Measurements from ENCODE around the gene TM4SF1. TPM values are rescaled to one million over a fixed set of nuclear protein-coding genes. Genes with fewer than 3 reads are reported as not detected.
"Not testable (repeated sequence)": the region's sequence is repeated elsewhere in the genome, so short reads cannot be mapped to it uniquely, and the experiment has no call there.

Gene TM4SF1
- total RNA-seq, 1 donor from 2014 or later, result 23.2 TPM

DNA sequence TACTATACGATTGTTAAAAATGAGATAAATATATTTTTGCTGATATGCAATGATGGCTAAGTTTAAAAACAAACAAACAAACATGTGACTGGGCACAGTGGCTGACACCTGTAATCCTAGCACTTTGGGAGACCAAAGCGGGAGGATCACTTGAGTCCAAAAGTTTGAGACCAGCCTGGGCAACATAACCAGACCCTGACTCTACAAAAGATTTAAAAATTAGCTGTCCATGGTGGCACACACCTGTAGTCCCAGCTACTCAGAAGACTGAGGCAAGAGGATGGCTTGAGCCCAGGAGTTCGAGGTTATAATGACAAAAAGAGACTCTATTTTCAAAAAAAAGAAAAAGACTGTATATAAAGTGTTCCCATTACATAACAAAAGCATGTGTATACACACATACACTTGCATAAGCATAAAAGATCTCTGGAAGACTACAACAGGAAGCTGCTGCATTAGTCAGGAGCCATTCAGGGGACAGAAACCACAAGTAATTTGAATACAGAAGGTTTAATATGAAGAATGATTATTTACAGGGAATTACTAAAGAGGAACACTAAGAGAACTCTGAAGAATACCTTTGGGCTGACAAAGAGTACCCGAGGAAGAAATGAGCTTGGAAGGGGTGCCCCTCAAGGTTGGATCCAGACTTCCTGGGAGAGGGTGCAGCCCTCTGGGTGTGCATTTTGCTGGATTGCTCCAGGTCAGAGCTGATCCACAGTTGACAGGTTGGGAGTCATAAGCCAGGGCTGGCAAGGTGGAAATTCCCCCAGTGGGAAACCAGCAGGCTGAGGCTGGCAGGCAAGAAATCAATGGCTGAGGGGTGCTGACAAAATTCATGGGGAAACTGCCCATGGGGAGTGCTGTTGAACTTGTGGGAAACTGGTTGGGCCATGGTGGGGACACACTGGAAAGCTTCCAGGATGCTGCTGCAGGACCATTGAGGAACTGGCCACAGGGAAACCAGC lies 34.8 kb downstream of the TM4SF1 start:
- Histone ChIP-seq H3K36me3 (ENCODE audit: control insufficient read depth, insufficient read depth, low read length) (no peaks in the 10 kb centered on the region), H3K27me3 (ENCODE audit: control insufficient read depth, insufficient read depth, low read length) (no peaks in the 10 kb centered on the region), H3K4me3 (ENCODE audit: low read depth, low read length) (no peak overlapping the region)
- TF ChIP-seq, protein P1, sequence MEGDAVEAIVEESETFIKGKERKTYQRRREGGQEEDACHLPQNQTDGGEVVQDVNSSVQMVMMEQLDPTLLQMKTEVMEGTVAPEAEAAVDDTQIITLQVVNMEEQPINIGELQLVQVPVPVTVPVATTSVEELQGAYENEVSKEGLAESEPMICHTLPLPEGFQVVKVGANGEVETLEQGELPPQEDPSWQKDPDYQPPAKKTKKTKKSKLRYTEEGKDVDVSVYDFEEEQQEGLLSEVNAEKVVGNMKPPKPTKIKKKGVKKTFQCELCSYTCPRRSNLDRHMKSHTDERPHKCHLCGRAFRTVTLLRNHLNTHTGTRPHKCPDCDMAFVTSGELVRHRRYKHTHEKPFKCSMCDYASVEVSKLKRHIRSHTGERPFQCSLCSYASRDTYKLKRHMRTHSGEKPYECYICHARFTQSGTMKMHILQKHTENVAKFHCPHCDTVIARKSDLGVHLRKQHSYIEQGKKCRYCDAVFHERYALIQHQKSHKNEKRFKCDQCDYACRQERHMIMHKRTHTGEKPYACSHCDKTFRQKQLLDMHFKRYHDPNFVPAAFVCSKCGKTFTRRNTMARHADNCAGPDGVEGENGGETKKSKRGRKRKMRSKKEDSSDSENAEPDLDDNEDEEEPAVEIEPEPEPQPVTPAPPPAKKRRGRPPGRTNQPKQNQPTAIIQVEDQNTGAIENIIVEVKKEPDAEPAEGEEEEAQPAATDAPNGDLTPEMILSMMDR (IDR thresholded peaks at IDR 0.05; ENCODE audit: insufficient read depth, low read length, severe bottlenecking), result no peak
- DNase-seq (ENCODE audit: low read depth) (peak; percentile 88), FAIRE-seq (no peak)

DNA sequence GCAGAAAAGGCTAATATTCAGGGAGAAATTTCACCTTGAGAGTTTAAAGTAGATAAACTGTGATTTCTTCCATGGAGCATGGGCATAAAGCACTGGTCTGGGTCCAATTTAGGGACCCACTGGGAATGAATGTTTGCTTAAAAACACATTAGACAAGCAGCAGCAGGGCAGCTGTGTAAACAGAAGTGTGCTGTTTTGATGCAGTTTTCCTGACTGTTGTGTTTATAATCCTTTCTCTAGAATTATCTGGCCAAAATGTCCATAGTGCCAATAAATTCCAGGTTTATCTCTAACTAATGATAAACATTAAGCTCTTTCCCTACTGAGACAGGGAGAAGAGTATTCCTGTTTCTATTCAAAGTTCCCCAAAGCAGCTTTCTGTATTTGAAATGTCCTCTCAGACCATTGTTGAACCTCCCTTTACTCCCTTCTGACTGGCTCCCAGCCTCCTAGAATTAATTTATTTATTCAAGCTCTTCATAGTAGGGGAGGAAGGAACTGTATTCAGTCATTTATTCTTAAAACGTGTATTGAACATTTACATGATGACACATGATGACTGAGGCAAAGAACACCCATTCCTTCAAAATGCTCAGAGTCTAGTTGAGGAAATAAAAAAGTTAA lies 37.0 kb downstream of the TM4SF1 start:
- Histone ChIP-seq H3K27me3 (ENCODE audit: control insufficient read depth, insufficient read depth, low read length) (no peaks in the 10 kb centered on the region), H3K36me3 (ENCODE audit: control insufficient read depth, insufficient read depth, low read length) (no peaks in the 10 kb centered on the region), H3K4me3 (ENCODE audit: low read depth, low read length) (no peak overlapping the region)
- TF ChIP-seq, protein P1 (IDR thresholded peaks at IDR 0.05; ENCODE audit: insufficient read depth, low read length, severe bottlenecking), result no peak
- DNase-seq (ENCODE audit: low read depth) (peak; percentile 72), FAIRE-seq (no peak)

DNA sequence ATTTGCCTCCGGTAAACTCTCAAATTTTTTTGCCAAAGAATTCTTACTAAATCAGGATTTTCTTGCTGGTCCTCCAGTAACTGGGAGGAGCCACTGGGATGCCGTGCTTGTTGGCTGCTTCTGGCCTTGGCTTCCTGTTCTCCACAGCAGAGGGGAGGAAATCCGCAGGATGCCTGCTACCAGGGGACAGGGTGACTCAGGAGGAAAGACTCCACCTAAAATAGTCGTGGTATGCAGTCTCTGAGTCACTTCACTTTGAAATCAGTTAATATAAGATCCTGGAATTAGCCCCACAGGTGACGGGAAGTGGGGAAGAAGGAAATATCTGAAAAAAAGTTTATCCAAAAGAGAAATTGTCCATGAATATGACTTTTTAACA lies 37.5 kb downstream of the TM4SF1 start:
- TF ChIP-seq, protein P1 (IDR thresholded peaks at IDR 0.05; ENCODE audit: insufficient read depth, low read length, severe bottlenecking), result no peak
- no peak for FAIRE-seq
- H3K4me3 ChIP-seq (ENCODE audit: low read depth, low read length), result no peak overlapping the region

DNA sequence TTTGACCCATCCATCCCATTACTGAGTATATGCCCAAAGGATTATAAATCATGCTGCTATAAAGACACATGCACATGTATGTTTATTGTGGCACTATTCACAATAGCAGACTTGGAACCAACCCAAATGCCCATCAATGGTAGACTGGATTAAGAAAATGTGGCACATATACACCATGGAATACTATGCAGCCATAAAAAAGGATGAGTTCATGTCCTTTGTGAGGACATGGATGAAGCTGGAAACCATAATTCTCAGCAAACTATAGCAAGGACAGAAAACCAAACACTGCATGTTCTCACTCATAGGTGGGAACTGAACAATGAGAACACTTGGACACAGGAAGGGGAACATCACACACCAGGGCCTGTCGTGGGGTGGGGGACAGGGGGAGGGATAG lies 40.0 kb downstream of the TM4SF1 start:
- not testable (repeated sequence) for FAIRE-seq; DNase-seq (ENCODE audit: low read depth); H3K4me3 ChIP-seq (ENCODE audit: low read depth, low read length); H3K27me3 ChIP-seq (ENCODE audit: control insufficient read depth, insufficient read depth, low read length); H3K36me3 ChIP-seq (ENCODE audit: control insufficient read depth, insufficient read depth, low read length)

More for the DNA sequence above, 37.5 kb downstream of the TM4SF1 start:
- DNase-seq (ENCODE audit: low read depth), result peak; percentile 96
- Histone ChIP-seq H3K36me3 (ENCODE audit: control insufficient read depth, insufficient read depth, low read length) (no peaks in the 10 kb centered on the region), H3K27me3 (ENCODE audit: control insufficient read depth, insufficient read depth, low read length) (no peaks in the 10 kb centered on the region)

DNA sequence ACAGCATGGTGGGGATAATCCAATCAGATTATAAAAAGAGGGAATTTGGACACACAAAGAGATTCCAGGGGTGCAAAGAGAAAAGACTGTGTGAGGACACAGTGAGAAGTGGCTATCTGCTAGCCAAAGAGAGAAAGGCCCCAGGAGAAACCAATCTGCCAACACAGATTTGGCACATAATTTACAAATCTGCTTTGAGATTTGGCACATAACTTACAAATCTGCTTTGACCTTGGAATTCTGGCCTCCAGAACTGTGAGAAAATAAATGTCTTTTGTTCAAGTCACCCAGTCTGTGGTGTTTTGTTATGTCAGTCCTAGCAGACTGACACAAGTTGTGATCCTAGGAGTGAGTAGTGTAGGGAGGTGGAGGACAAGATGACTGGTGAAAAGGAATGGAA lies 40.5 kb downstream of the TM4SF1 start:
- DNase-seq (ENCODE audit: low read depth) (no peak), FAIRE-seq (no peak)
- Histone ChIP-seq H3K27me3 (ENCODE audit: control insufficient read depth, insufficient read depth, low read length) (no peaks in the 10 kb centered on the region), H3K36me3 (ENCODE audit: control insufficient read depth, insufficient read depth, low read length) (no peaks in the 10 kb centered on the region), H3K4me3 (ENCODE audit: low read depth, low read length) (no peak overlapping the region)
- TF ChIP-seq, protein P1 (IDR thresholded peaks at IDR 0.05; ENCODE audit: insufficient read depth, low read length, severe bottlenecking), result no peak

DNA sequence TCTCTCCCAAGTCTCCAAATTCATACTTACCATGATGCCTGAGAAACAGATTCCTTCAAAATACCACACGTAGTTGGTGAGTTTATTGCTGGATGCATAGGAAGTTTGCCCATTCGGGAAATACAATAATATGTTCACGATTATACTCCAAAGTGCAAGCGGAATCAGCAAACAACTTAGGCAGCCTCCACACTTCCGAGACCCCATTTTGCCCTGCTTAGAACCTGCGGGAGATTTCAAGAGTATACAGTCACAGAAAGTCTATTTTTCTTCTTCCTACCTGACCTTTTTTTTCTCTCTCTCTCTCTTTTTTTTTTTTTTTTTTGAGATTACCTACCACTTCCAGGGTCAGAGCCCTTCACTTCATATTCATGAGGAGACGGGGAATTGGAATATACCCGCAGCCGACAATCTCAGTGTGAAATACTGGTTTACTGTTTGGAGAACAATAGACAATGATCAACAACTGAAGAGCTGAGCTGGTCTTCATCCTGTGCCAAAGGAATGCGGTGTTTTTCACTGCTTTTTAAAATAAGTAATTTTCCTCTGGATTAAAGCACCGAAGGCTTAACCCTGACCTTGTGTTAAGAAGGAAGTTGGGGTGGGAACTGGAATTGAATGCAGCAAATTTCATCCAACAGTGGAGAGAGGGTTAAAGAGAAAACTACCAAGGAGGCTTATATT lies 44.1 kb downstream of the TM4SF1 start, which contains the start of gene TM4SF18:
Gene TM4SF18 (minus strand): TSS at position 461 of the 684 bp plus-strand sequence. CDS start 254 bp downstream, at position 207.
- Histone ChIP-seq H3K27me3 (ENCODE audit: control insufficient read depth, insufficient read depth, low read length) (no peaks in the 10 kb centered on the region), H3K4me3 (ENCODE audit: low read depth, low read length) (no peak within 1 kb of the TSS), H3K36me3 (ENCODE audit: control insufficient read depth, insufficient read depth, low read length) (no peaks in the 10 kb centered on the region)
- FAIRE-seq, result no peak
- DNase-seq (ENCODE audit: low read depth), result no peak
- TF ChIP-seq, protein P1 (IDR thresholded peaks at IDR 0.05; ENCODE audit: insufficient read depth, low read length, severe bottlenecking), result no peak

All from bronchial epithelial cell (primary cell).